GM21825 (cell line): ENCODE results near the gene MGAT3.
"Not testable (repeated sequence)": the region's sequence is repeated elsewhere in the genome, so short reads cannot be mapped to it uniquely, and the experiment has no call there.

Source experiments
- ATAC-seq: cut with Tn5 transposase; IDR thresholded peaks from one replicate; pipeline ENCODE4 v1.9.1; 2021; ENCODE audit warnings: mild to moderate bottlenecking, moderate library complexity; ENCODE audit not compliant: unreplicated experiment

MGAT3 gene

GRCh38 chr22:39510529-39511149 lies 53.8 kb downstream of the MGAT3 start:
- no peak for ATAC-seq

DNA sequence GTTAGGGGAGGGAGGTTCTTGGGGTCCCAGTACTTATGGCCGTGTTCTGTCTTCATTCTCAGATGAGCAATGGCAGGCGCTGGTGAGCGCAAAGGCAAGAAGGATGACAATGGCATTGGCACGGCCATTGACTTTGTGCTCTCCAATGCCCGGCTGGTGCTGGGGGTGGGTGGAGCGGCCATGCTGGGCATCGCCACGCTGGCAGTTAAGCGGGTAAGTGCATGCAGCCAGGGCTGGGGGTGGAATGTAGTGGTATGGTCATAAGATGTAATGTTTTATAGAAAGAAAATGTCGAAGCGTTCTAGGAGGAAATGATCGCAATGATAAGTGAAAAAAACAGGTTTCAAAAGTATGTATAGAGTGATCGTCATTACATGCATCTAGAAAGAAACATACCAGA lies 54.4 kb downstream of the MGAT3 start:
- no peak for ATAC-seq

- ATAC-seq = no peak
Measured at GRCh38 chr22:39512026-39512425, 55.2 kb downstream of the MGAT3 start.

DNA sequence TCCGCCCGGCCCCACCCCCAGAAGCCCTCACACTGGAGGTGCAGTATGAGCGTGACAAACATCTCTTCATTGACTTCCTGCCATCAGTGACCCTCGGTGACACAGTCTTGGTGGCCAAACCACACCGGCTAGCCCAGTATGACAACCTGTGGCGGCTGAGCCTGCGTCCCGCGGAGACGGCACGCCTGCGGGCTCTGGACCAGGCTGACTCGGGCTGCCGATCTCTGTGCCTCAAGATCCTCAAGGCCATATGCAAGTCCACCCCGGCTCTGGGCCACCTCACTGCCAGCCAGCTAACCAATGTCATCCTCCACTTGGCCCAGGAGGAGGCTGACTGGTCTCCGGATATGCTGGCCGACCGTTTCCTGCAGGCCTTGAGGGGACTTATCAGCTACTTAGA lies 57.0 kb downstream of the MGAT3 start:
- no peak for ATAC-seq

DNA sequence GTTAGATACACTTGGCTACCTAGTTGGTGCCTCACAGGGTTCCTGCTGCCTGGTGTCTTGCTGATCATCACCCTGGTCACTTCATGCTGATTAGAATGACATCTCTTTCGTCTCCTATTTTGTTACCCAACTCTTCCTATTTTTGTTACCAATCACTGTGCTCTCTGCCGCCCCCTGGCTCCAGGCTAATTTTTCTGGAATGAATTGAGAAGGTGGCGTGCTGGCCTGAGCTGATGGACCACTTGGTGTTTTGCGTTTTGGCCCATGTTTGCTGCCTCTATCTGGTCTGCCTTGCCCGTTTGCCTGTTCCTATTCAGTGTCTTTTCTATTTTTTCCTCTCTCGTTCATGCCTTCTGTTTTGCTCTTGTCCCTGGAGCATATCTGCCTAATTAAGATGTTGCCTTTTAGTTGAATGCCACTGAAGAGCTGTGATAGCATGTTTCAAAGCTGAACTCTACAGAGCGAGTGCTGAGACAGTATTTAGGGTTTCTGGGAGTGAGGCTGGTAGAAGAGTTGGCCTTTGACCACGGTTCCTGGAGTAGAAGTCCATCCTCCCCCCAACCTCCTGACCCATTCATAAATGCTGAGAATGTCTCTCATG lies 57.7 kb downstream of the MGAT3 start:
- ATAC-seq = no peak

DNA sequence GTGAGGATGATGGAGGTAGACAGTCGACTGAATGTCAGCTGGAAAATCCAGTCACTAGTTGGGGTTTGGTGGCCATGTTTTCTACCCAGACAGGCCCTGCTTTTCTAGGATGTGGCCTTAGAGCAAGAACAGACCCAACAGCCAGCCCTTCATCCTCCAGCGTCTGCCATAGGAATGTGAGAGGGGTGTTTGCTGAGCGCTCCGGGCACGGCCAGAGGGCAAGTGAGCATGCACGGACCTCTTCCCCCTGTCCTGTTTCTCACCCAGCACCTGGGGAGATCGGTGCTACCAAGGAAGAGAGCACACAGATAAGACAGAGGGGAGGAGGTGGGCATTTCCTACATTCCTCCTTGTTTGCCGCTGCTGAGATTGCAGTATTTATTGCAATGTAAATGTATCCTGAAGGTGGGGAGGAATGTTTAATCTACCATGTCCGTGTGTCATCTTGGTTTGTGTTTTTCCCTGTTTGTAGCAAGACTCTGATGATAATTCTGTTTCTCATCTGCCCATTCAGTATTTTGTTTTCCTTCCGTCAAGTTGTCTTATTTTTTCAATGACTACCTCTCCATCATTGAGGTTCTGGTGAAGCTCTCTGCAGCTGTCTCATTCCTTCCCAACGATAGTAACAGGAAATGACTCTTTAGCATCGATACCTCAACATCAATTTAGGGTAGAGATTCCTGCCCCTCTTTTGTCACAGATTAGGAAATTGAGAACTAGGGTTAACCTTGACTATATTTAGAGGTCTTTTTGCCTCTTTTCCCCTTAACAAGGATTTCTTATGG lies 58.6 kb downstream of the MGAT3 start:
- no peak for ATAC-seq

- ATAC-seq = no peak
Measured at GRCh38 chr22:39517470-39517869, 60.7 kb downstream of the MGAT3 start.

DNA sequence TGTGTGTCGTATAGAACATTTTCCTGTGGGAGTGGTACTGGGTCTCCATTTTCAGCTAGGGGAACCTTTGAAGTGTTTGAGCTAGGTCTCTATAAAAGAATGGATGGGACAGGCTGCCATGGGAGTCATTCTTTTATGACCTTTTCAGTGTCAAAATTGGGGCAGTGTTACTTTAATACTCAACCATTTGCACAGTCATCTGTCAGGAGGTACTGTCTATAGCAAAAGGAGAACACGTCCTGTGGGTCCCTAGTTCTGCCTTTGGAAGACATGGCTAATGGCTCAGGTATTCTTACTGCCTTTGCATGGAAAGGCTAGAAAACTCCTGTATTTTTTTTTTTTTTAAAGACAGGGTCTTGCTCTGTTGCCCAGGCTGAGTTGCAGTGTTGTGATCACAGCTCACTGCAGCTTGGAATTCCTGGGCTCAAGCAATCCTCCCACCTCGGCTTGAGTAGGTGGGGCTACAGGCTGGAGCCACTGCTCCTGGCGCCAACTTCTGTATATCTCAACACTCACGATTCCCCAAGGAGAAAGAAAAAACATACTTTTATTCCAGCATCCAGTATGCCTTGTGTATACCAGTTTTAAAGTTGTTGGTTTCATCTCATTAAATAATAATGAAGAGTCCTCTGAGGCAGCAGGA lies 61.5 kb downstream of the MGAT3 start:
- ATAC-seq = no peak

DNA sequence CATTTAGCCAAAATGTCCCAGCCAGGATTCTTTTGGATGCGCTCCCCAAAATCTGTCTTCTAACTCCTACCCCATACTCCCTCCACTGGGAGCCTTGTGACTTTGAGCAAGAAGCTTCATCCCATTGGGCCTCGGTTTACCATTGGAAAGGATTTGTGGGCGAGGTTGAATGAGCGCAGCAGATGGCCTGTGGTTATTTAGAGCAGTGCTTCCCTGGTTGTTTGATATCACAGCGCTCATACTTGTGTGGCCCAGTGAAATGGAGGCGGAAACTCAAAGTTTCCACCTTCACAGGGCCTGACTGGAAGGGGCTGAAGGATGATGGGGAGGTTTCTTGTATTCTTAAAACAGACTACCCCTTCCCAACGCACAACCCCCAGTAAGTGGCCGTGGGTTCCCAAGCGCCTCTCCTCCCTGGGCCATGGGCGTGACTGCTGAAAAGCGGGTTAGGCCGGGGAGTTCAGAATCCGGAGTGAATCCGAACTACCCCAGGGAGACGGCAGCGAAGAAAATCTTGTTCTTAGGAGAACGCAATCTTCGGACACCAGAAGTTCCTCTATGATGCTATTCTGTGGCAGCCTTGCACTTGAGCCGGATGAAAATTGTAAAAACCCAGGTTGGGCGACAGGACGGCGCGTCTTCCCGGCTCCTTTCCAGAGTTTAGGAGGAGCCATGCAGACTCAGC lies 62.3 kb downstream of the MGAT3 start:
- no peak for ATAC-seq

DNA sequence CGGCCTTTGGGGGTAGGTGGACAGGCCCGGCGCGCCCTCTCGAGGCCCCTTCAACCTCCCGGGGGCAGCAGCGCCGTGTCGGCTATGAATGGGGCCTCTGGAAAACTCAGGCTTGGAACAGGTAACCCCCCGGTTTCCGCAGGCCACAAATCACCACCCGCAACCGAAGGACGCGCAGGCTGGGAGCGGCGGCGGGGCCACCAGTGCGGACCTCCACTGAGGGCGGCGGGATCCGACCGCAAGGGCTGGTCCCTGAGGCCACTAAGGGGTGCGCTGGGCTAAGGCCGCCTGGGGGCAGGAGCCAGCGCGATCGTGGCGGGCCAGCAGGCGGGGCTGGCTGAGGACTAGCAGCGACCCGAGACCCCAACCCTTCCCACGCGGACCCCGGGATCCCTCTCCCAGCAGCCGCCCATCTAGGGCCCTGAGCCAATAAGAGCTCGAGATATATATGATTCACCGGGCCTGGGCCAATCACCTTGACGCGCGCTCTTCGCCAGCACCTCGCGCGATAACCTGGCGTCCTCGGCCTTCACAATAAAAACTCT lies 62.9 kb downstream of the MGAT3 start:
- peak; percentile 69 for ATAC-seq

DNA sequence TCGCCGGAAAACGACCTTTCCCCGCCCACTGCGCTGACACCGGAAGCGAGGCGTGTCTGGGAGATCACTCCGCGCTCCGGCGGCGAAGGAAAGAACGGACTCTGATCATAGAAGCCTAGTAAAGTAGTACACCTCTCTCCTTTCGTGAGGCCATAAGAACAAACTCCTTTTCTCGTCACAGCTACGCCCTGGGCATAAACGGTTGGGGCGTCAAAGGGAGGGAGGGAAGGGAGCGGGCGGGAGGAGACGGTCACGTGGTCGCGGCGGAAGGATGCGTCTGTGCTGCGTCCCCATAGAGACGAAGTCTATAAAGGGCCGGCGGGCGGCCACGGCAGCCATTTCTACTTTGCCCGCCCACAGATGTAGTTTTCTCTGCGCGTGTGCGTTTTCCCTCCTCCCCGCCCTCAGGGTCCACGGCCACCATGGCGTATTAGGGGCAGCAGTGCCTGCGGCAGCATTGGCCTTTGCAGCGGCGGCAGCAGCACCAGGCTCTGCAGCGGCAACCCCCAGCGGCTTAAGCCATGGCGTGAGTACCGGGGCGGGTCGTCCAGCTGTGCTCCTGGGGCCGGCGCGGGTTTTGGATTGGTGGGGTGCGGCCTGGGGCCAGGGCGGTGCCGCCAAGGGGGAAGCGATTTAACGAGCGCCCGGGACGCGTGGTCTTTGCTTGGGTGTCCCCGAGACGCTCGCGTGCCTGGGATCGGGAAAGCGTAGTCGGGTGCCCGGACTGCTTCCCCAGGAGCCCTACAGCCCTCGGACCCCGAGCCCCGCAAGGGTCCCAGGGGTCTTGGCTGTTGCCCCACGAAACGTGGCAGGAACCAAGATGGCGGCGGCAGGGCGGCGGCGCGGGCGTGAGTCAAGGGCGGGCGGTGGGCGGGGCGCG lies 63.7 kb downstream of the MGAT3 start, which contains the start of gene ATF4:
ATF4 (plus strand) TSS at position 337 of the 880 bp plus-strand sequence. CDS start 884 bp downstream, outside the sequence.
- peak; percentile 36 for ATAC-seq

GRCh38 chr22:39521106-39521885 lies 64.5 kb downstream of the MGAT3 start:
- not testable (repeated sequence) for ATAC-seq

GRCh38 chr22:39522091-39522490 lies 65.3 kb downstream of the MGAT3 start:
- not testable (repeated sequence) for ATAC-seq

GRCh38 chr22:39522567-39523300 lies 65.9 kb downstream of the MGAT3 start:
- no peak for ATAC-seq

DNA sequence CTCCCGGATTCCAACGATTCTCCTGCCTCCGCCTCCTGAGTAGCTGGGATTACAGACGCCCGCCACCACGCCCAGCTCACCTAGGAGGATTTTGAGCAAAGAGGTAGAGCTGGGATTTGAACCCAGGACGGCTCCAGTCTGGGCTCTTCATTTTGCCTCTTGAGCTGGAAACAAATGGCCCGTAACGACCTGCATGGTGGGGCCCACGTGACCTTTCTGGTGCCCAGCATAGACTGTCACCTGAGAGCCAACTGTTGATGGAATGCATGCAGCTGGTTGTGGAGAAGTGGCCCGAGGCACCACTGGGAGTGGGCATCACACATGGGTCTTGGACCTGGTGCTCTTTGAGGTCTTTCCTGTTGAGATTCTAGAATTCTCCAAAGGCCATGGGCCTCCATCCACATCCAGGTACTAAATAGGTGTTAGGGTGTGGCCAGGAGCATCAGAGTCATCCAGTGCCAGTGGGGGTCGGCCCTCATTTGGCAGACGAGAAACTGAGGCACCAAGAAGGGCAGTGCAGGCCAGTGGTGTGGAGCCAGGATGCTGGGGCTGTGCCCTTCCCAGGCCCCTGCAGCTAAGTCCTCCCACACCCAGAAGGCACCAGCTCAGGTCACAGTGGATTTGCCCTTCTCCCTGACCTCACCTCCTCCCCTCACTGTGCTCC lies 67.4 kb downstream of the MGAT3 start:
- ATAC-seq = no peak

- ATAC-seq = no peak
Measured at GRCh38 chr22:39524753-39525657, 68.2 kb downstream of the MGAT3 start.

- ATAC-seq = no peak
Measured at GRCh38 chr22:39525658-39525975, 68.8 kb downstream of the MGAT3 start.
